Measurements from ENCODE around the gene RBPJL. TPM values are rescaled to one million over a fixed set of nuclear protein-coding genes. Genes with fewer than 3 reads are reported as not detected.

RBPJL gene
- polyA plus RNA-seq (2011; rRNA removed) (not detected in 2 replicates), polyA plus RNA-seq (2017; fragmentation: RNase III; extraction: RNeasy Plus Mini Kit Qiagen cat#74134 plus additional on column Dnase treatment) (not detected in 3 replicates), polyA minus RNA-seq (2011; rRNA and poly(A)+ RNA removed) (not detected in 2 replicates)
- 0.01 TPM in 1 of 2 replicates, not detected in the other for polyA plus RNA-seq (2012; cell fraction: cytosol; rRNA removed)
- not detected in 2 replicates for polyA plus RNA-seq (2012; cell fraction: nucleus; rRNA removed)

DNA sequence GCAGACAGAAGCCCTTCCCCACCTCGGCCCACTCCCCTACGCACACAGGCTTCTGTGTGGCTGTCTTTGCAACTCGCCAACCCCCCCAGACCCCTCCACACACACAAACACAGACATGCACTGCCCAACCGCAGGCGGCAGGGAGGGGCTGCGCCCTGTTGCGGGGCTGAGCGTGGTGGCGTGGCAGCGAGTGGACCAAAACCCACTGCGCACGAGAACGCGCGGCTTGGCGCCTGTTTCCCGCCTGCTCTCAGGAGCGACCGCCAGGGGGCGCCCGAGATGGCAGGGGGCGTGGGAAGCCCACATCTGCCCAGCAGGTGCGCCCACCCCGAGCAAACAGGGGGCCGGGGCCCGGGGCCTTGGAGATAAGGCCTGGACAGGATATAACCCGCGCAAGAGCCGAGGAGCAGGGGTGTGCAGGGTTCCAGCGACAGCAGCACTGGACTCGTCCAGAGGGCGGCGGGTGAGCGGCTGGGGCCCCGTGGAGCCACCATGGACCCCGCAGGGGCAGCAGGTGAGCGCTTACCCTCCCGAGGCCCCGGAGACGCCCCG is at the start of gene RBPJL:
Gene RBPJL, plus strand, starts transcription at position 410 of the 552 bp plus-strand sequence. Its CDS starts 83 bp downstream, at position 493.
- 30% methylated on average over 27 of the region's 41 CpGs for WGBS (ENCODE audit: missing lambda C conversion rate)
- ChIA-PET POLR2A (no interaction called here), CTCF (interaction anchor here (0.7 to 1.7 kb wide), 6 partner anchors 10 to 127 kb away, joined by 3 to 10 read pairs (median 3); no protein-coding TSS in a partner anchor)
- no peaks in the 10 kb centered on the region for H3K9me3 ChIP-seq
- no peak within 1 kb of the TSS for H3K27ac ChIP-seq
- FAIRE-seq (no peak), DNase-seq (ENCODE audit: low read depth in 1 of 2, low spot score in 1 of 2) (no peak), ATAC-seq (peak in 1 of 2 experiments; percentile 79; a peak in 3 of 6 replicates)
- no peak within 1 kb of the TSS for H3K4me3 ChIP-seq
- H3K4me2 ChIP-seq: peak within 1 kb of the TSS; percentile 59
- TF ChIP-seq HOXA7 (CRISPR knock-in tag; IDR thresholded peaks at IDR 0.05) (no peak), NR3C1 (IDR thresholded peaks at IDR 0.05) (no peak), BHLHE40 (IDR thresholded peaks at IDR 0.05; ENCODE audit: low read depth, low read length) (no peak), SREBF2 (IDR thresholded peaks at IDR 0.05) (no peak), ESRRA (IDR thresholded peaks at IDR 0.05; ENCODE audit: borderline replicate concordance, low read length) (no peak), E2F6 (IDR thresholded peaks at IDR 0.05; ENCODE audit: borderline replicate concordance, low read depth) (peak; percentile 77), EHF (CRISPR knock-in tag; IDR thresholded peaks at IDR 0.05) (no peak), TP53 (CRISPR knock-in tag; IDR thresholded peaks at IDR 0.05) (no peak), RAD21 (conservative IDR thresholded peaks at IDR 0.05 in 1 of 2, IDR thresholded peaks at IDR 0.05 in 1 of 2) (peak in 1 of 2 experiments; percentile 42; a peak in 3 of 5 replicates), ZNF302 (CRISPR knock-in tag; IDR thresholded peaks at IDR 0.05) (no peak), RARB (CRISPR knock-in tag; IDR thresholded peaks at IDR 0.05) (no peak), RFX5 (IDR thresholded peaks at IDR 0.05) (no peak), HOXB5 (CRISPR knock-in tag; IDR thresholded peaks at IDR 0.05) (no peak), EP300 (IDR thresholded peaks at IDR 0.05) (no peak), TFCP2L1 (CRISPR knock-in tag; IDR thresholded peaks at IDR 0.05) (no peak), POLR2A (IDR thresholded peaks at IDR 0.05; ENCODE audit: low read length) (no peak), MYC (IDR thresholded peaks at IDR 0.05; ENCODE audit: borderline replicate concordance, low read length) (no peak), CTCF (IDR thresholded peaks at IDR 0.05) (peak; percentile 79), FOSL2 (IDR thresholded peaks at IDR 0.05) (no peak), FOSL2 (CRISPR knock-in tag; IDR thresholded peaks at IDR 0.05) (no peak), POLR2AphosphoS2 (conservative IDR thresholded peaks at IDR 0.05; ENCODE audit: low read length) (no peak), RCOR1 (IDR thresholded peaks at IDR 0.05; ENCODE audit: low read depth, low read length) (no peak), HDAC2 (IDR thresholded peaks at IDR 0.05) (no peak), CHD4 (IDR thresholded peaks at IDR 0.05; ENCODE audit: borderline replicate concordance) (no peak), SMC3 (IDR thresholded peaks at IDR 0.05) (peak; percentile 54; the same call in 2 of the 3 replicates), KDM5A (IDR thresholded peaks at IDR 0.05) (no peak), CBX2 (IDR thresholded peaks at IDR 0.05; ENCODE audit: borderline replicate concordance, low read depth) (no peak), FOXS1 (CRISPR knock-in tag; IDR thresholded peaks at IDR 0.05) (no peak), GATA3 (IDR thresholded peaks at IDR 0.05; ENCODE audit: borderline replicate concordance) (no peak), ZFP36 (IDR thresholded peaks at IDR 0.05; ENCODE audit: borderline replicate concordance, partially characterized antibody) (no peak), KDM1A (IDR thresholded peaks at IDR 0.05; ENCODE audit: low read depth) (no peak)
- TF ChIP-seq, protein P1, sequence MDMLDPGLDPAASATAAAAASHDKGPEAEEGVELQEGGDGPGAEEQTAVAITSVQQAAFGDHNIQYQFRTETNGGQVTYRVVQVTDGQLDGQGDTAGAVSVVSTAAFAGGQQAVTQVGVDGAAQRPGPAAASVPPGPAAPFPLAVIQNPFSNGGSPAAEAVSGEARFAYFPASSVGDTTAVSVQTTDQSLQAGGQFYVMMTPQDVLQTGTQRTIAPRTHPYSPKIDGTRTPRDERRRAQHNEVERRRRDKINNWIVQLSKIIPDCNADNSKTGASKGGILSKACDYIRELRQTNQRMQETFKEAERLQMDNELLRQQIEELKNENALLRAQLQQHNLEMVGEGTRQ (IDR thresholded peaks at IDR 0.05): no peak
- TF ChIP-seq, protein P2, sequence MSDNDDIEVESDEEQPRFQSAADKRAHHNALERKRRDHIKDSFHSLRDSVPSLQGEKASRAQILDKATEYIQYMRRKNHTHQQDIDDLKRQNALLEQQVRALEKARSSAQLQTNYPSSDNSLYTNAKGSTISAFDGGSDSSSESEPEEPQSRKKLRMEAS (IDR thresholded peaks at IDR 0.05): 0 out of 2 replicates have a peak, but pooled peaks have one; percentile 30
- H3K4me1 ChIP-seq: no peaks in the 10 kb centered on the region
